ENCODE data around the gene SURF6. TPM values are rescaled to one million over a fixed set of nuclear protein-coding genes. Genes with fewer than 3 reads are reported as not detected.
"Not testable (repeated sequence)": the region's sequence is repeated elsewhere in the genome, so short reads cannot be mapped to it uniquely, and the experiment has no call there.

SURF6 gene
- total RNA-seq, 5 donors from 2014 or later (not counting 1 experiment from before 2014, with no cell fraction given), result 18.5 to 35.0 (median 31.1) TPM

- no peak overlapping the region for H3K4me3 ChIP-seq (ENCODE audit: control insufficient read depth in 1 of 2, extremely low read depth in 1 of 2, low read length in 1 of 2)
- ChIA-PET POLR2A (no interaction called here), CTCF (no interaction called here)
- no peaks in the 10 kb centered on the region for H3K4me1 ChIP-seq (ENCODE audit: control insufficient read depth in 1 of 2, extremely low read depth in 1 of 2, insufficient read depth in 2 of 2, low read length in 2 of 2)
- H3K27ac Mint-ChIP-seq, result no peak overlapping the region
- H3K9me3 Mint-ChIP-seq, result no peaks in the 10 kb centered on the region
- DNase-seq (no peak), ATAC-seq (replicated peaks in 1 of 4) (no peak)
- no peak overlapping the region for H3K4me3 Mint-ChIP-seq
- no peaks in the 10 kb centered on the region for H3K4me1 Mint-ChIP-seq
- H3K27me3 Mint-ChIP-seq, result peaks cover 9 to 24% of the 10 kb centered on the region in 2 donors
- 87% methylated on average over 10 of the region's 13 CpGs for WGBS (ENCODE audit: insufficient coverage)
- H3K9me3 ChIP-seq, result no peaks in the 10 kb centered on the region
- no peaks in the 10 kb centered on the region for H3K36me3 Mint-ChIP-seq
- no peaks in the 10 kb centered on the region for H3K36me3 ChIP-seq (ENCODE audit: control insufficient read depth in 2 of 2, extremely low read depth in 1 of 2, insufficient read depth in 1 of 2, low read length in 1 of 2)
- peaks cover 0 to 11% of the 10 kb centered on the region in 2 experiments for H3K27me3 ChIP-seq (replicated peaks in 1 of 2; ENCODE audit: control insufficient read depth in 2 of 2, extremely low read depth in 1 of 2, insufficient read depth in 2 of 2, low read length in 1 of 2)
- no peak overlapping the region for H3K27ac ChIP-seq (ENCODE audit: low read length)
These were observed 34.4 kb downstream of the SURF6 start for GRCh38 chr9:133301253-133302230.

- WGBS (ENCODE audit: insufficient coverage), result 90% methylated on average over 2 of the region's 16 CpGs
- peaks cover 9 to 26% of the 10 kb centered on the region in 2 donors for H3K27me3 Mint-ChIP-seq
- POLR2A ChIA-PET; ATAC-seq (replicated peaks in 1 of 4); H3K4me1 ChIP-seq (ENCODE audit: control insufficient read depth in 1 of 2, extremely low read depth in 1 of 2, insufficient read depth in 2 of 2, low read length in 2 of 2); H3K4me3 Mint-ChIP-seq; H3K36me3 ChIP-seq (ENCODE audit: control insufficient read depth in 2 of 2, extremely low read depth in 1 of 2, insufficient read depth in 1 of 2, low read length in 1 of 2); H3K4me1 Mint-ChIP-seq; H3K27ac Mint-ChIP-seq; H3K9me3 Mint-ChIP-seq; CTCF ChIA-PET; H3K4me3 ChIP-seq (ENCODE audit: control insufficient read depth in 1 of 2, extremely low read depth in 1 of 2, low read length in 1 of 2); H3K27ac ChIP-seq (ENCODE audit: low read length); DNase-seq; H3K36me3 Mint-ChIP-seq; H3K9me3 ChIP-seq: not testable (repeated sequence)
- H3K27me3 ChIP-seq (replicated peaks in 1 of 2; ENCODE audit: control insufficient read depth in 2 of 2, extremely low read depth in 1 of 2, insufficient read depth in 2 of 2, low read length in 1 of 2), result peaks cover 0 to 10% of the 10 kb centered on the region in 2 experiments
These were observed 36.0 kb downstream of the SURF6 start for GRCh38 chr9:133299996-133300395.

GRCh38 chr9:133294257-133294656, 41.7 kb downstream of the SURF6 start:
- ChIA-PET CTCF (no interaction called here), POLR2A (no interaction called here)
- H3K27ac ChIP-seq (ENCODE audit: low read length), result no peak overlapping the region
- H3K27me3 ChIP-seq (replicated peaks in 1 of 2; ENCODE audit: control insufficient read depth in 2 of 2, extremely low read depth in 1 of 2, insufficient read depth in 2 of 2, low read length in 1 of 2), result peaks cover 0 to 17% of the 10 kb centered on the region in 2 experiments
- DNase-seq (no peak), ATAC-seq (replicated peaks in 1 of 4) (no peak)
- peaks cover 4% of the 10 kb centered on the region for H3K36me3 Mint-ChIP-seq
- no peaks in the 10 kb centered on the region for H3K4me1 Mint-ChIP-seq
- WGBS (ENCODE audit: insufficient coverage), result no CpG with 5 or more reads among the region's 1 CpG
- H3K27me3 Mint-ChIP-seq, result peaks cover 28 to 42% of the 10 kb centered on the region in 2 donors
- no peaks in the 10 kb centered on the region for H3K36me3 ChIP-seq (ENCODE audit: control insufficient read depth in 2 of 2, extremely low read depth in 1 of 2, insufficient read depth in 1 of 2, low read length in 1 of 2)
- H3K4me1 ChIP-seq (ENCODE audit: control insufficient read depth in 1 of 2, extremely low read depth in 1 of 2, insufficient read depth in 2 of 2, low read length in 2 of 2), result no peaks in the 10 kb centered on the region
- H3K4me3 ChIP-seq (ENCODE audit: control insufficient read depth in 1 of 2, extremely low read depth in 1 of 2, low read length in 1 of 2), result no peak overlapping the region
- H3K9me3 Mint-ChIP-seq, result peaks cover 11 to 21% (median 12%) of the 10 kb centered on the region in 3 donors
- no peak overlapping the region for H3K4me3 Mint-ChIP-seq
- H3K27ac Mint-ChIP-seq, result no peak overlapping the region
- H3K9me3 ChIP-seq, result no peaks in the 10 kb centered on the region

- DNase-seq, result no peak
- Histone ChIP-seq H3K4me3 (ENCODE audit: control insufficient read depth in 1 of 2, extremely low read depth in 1 of 2, low read length in 1 of 2) (no peak overlapping the region), H3K9me3 (no peaks in the 10 kb centered on the region), H3K27ac (ENCODE audit: low read length) (no peak overlapping the region), H3K36me3 (ENCODE audit: control insufficient read depth in 2 of 2, extremely low read depth in 1 of 2, insufficient read depth in 1 of 2, low read length in 1 of 2) (no peaks in the 10 kb centered on the region), H3K27me3 (replicated peaks in 1 of 2; ENCODE audit: control insufficient read depth in 2 of 2, extremely low read depth in 1 of 2, insufficient read depth in 2 of 2, low read length in 1 of 2) (peaks cover 0 to 9% of the 10 kb centered on the region in 2 experiments), H3K4me1 (ENCODE audit: control insufficient read depth in 1 of 2, extremely low read depth in 1 of 2, insufficient read depth in 2 of 2, low read length in 2 of 2) (no peaks in the 10 kb centered on the region)
- Mint-ChIP-seq H3K27ac (no peak overlapping the region), H3K27me3 (peaks cover 23 to 26% of the 10 kb centered on the region in 2 donors), H3K9me3 (peaks cover 11 to 24% (median 14%) of the 10 kb centered on the region in 3 donors), H3K4me3 (no peak overlapping the region), H3K4me1 (no peaks in the 10 kb centered on the region), H3K36me3 (peaks cover 4% of the 10 kb centered on the region)
- ATAC-seq (replicated peaks in 1 of 4), result no peak
- ChIA-PET POLR2A (no interaction called here), CTCF (no interaction called here)
- no CpG with 5 or more reads among the region's 2 CpGs for WGBS (ENCODE audit: insufficient coverage)
These were observed 45.2 kb downstream of the SURF6 start for GRCh38 chr9:133290751-133291302.

GRCh38 chr9:133286523-133286922, 49.5 kb downstream of the SURF6 start:
- Histone ChIP-seq H3K36me3 (ENCODE audit: control insufficient read depth in 2 of 2, extremely low read depth in 1 of 2, insufficient read depth in 1 of 2, low read length in 1 of 2) (no peaks in the 10 kb centered on the region), H3K4me1 (ENCODE audit: control insufficient read depth in 1 of 2, extremely low read depth in 1 of 2, insufficient read depth in 2 of 2, low read length in 2 of 2) (no peaks in the 10 kb centered on the region), H3K27me3 (replicated peaks in 1 of 2; ENCODE audit: control insufficient read depth in 2 of 2, extremely low read depth in 1 of 2, insufficient read depth in 2 of 2, low read length in 1 of 2) (peaks cover 0 to 2% of the 10 kb centered on the region in 2 experiments), H3K27ac (ENCODE audit: low read length) (no peak overlapping the region), H3K4me3 (ENCODE audit: control insufficient read depth in 1 of 2, extremely low read depth in 1 of 2, low read length in 1 of 2) (no peak overlapping the region), H3K9me3 (no peaks in the 10 kb centered on the region)
- ChIA-PET POLR2A (no interaction called here), CTCF (no interaction called here)
- no peak overlapping the region for H3K4me3 Mint-ChIP-seq
- no peak overlapping the region for H3K27ac Mint-ChIP-seq
- H3K36me3 Mint-ChIP-seq, result no peaks in the 10 kb centered on the region
- DNase-seq, result no peak
- no peak for ATAC-seq (replicated peaks in 1 of 4)
- H3K4me1 Mint-ChIP-seq, result no peaks in the 10 kb centered on the region
- peaks cover 6 to 18% (median 13%) of the 10 kb centered on the region in 3 donors for H3K9me3 Mint-ChIP-seq
- peaks cover under 1 to 7% of the 10 kb centered on the region in 2 donors for H3K27me3 Mint-ChIP-seq
- no CpG with 5 or more reads among the region's 2 CpGs for WGBS (ENCODE audit: insufficient coverage)

- H3K4me3 ChIP-seq (ENCODE audit: control insufficient read depth in 1 of 2, extremely low read depth in 1 of 2, low read length in 1 of 2), result no peak overlapping the region
- H3K27ac ChIP-seq (ENCODE audit: low read length), result no peak overlapping the region
- Mint-ChIP-seq H3K36me3 (no peaks in the 10 kb centered on the region), H3K9me3 (peaks cover 5 to 6% (median 6%) of the 10 kb centered on the region in 3 donors), H3K4me3 (no peak overlapping the region), H3K27ac (no peak overlapping the region), H3K27me3 (peaks cover 4 to 7% of the 10 kb centered on the region in 2 donors), H3K4me1 (no peaks in the 10 kb centered on the region)
- ChIA-PET POLR2A (no interaction called here), CTCF (no interaction called here)
- no peaks in the 10 kb centered on the region for H3K4me1 ChIP-seq (ENCODE audit: control insufficient read depth in 1 of 2, extremely low read depth in 1 of 2, insufficient read depth in 2 of 2, low read length in 2 of 2)
- H3K36me3 ChIP-seq (ENCODE audit: control insufficient read depth in 2 of 2, extremely low read depth in 1 of 2, insufficient read depth in 1 of 2, low read length in 1 of 2), result no peaks in the 10 kb centered on the region
- H3K27me3 ChIP-seq (replicated peaks in 1 of 2; ENCODE audit: control insufficient read depth in 2 of 2, extremely low read depth in 1 of 2, insufficient read depth in 2 of 2, low read length in 1 of 2), result no peaks in the 10 kb centered on the region
- no peaks in the 10 kb centered on the region for H3K9me3 ChIP-seq
- no CpG with 5 or more reads among the region's 6 CpGs for WGBS (ENCODE audit: insufficient coverage)
- DNase-seq, result no peak
- no peak for ATAC-seq (replicated peaks in 1 of 4)
These were observed 50.7 kb downstream of the SURF6 start for GRCh38 chr9:133285252-133285775.

All from T-cell (primary cell).